HepG2 (cell line): ENCODE data around the gene MRPS31. TPM values are rescaled to one million over a fixed set of nuclear protein-coding genes. Genes with fewer than 3 reads are reported as not detected.

Source experiments
- ATF7-NPFF ChIP-seq: sonication (generic); formaldehyde crosslinking; IDR thresholded peaks from 2 replicates; pipeline ENCODE4 v1.8.1; 2023; ENCODE audit warnings: mild to moderate bottlenecking, low read depth, missing genetic modification reagents, moderate library complexity
- HNF1A ChIP-seq, 2 experiments: sonication (generic) in 1 of 2; formaldehyde crosslinking in 1 of 2; IDR thresholded peaks; 2 replicates each; pipeline versions ENCODE4 v1.4.0 to v1.6.1; 2016 to 2020; ENCODE audit warnings: borderline replicate concordance in 1 of 2, low read depth in 1 of 2, mild to moderate bottlenecking in 1 of 2, missing genetic modification reagents in 1 of 2
- ISX ChIP-seq: sonication (generic); formaldehyde crosslinking; conservative IDR thresholded peaks from 2 replicates; pipeline ENCODE4 v1.5.0; 2020; ENCODE audit warnings: missing genetic modification reagents
- KDM3A ChIP-seq: IDR thresholded peaks from 2 replicates; pipeline ENCODE4 v1.6.1; 2018; ENCODE audit warnings: low read depth, missing compliant biosample characterization
- LCORL ChIP-seq, 2 experiments: fragments of 450-650 bp in 1 of 2; sonication (generic) in 1 of 2; formaldehyde crosslinking in 1 of 2; IDR thresholded peaks; 2 replicates each; pipeline versions ENCODE4 v1.5.0 to v1.6.1; 2017 to 2020; ENCODE audit warnings: antibody characterized with exemption in 1 of 2, missing genetic modification reagents in 1 of 2
- MXD1 ChIP-seq: sonication (generic); formaldehyde crosslinking; IDR thresholded peaks from 2 replicates; pipeline ENCODE4 v1.4.0; 2020; ENCODE audit warnings: mild to moderate bottlenecking, missing genetic modification reagents
- PHF8 ChIP-seq: sonication (generic); formaldehyde crosslinking; IDR thresholded peaks from 2 replicates; pipeline ENCODE4 v1.5.0; 2020; ENCODE audit warnings: missing genetic modification reagents
- SIN3A ChIP-seq: IDR thresholded peaks from 2 replicates; pipeline ENCODE4 v1.6.1; 2011; ENCODE audit warnings: low read depth, mild to moderate bottlenecking, control low read depth, low read length, borderline replicate concordance
- SP1 ChIP-seq, 2 experiments: fragments of 450-650 bp in 1 of 2; sonication (generic) in 1 of 2; formaldehyde crosslinking in 1 of 2; IDR thresholded peaks; 2 replicates each; pipeline versions ENCODE4 v1.4.0 to v1.6.1; 2016 to 2020; ENCODE audit warnings: missing genetic modification reagents in 1 of 2
- ZFP90 ChIP-seq: sonication (generic); formaldehyde crosslinking; IDR thresholded peaks from 2 replicates; pipeline ENCODE4 v1.8.0; 2022; ENCODE audit warnings: missing genetic modification reagents, mild to moderate bottlenecking, inconsistent platforms, borderline replicate concordance
- ZFY ChIP-seq: sonication (generic); formaldehyde crosslinking; IDR thresholded peaks from 2 replicates; pipeline ENCODE4 v1.4.0; 2020; ENCODE audit warnings: missing genetic modification reagents
- ZMYM2 ChIP-seq: sonication (generic); formaldehyde crosslinking; IDR thresholded peaks from 2 replicates; pipeline ENCODE4 v1.8.0; 2022; ENCODE audit warnings: mild to moderate bottlenecking, missing genetic modification reagents
- ZNF350 ChIP-seq: sonication (generic); formaldehyde crosslinking; IDR thresholded peaks from 2 replicates; pipeline ENCODE4 v1.4.0; 2020; ENCODE audit warnings: mild to moderate bottlenecking, low read depth, missing genetic modification reagents, borderline replicate concordance
- ZNF674 ChIP-seq: sonication (generic); formaldehyde crosslinking; IDR thresholded peaks from 2 replicates; pipeline ENCODE4 v1.5.0; 2020; ENCODE audit warnings: low read depth, mild to moderate bottlenecking, missing genetic modification reagents
- ZNF724P ChIP-seq: sonication (generic); formaldehyde crosslinking; IDR thresholded peaks from 2 replicates; pipeline ENCODE4 v1.8.0; 2022; ENCODE audit warnings: missing genetic modification reagents, borderline replicate concordance
- ZSCAN22 ChIP-seq: sonication (generic); formaldehyde crosslinking; IDR thresholded peaks from 2 replicates; pipeline ENCODE4 v1.4.0; 2020; ENCODE audit warnings: mild to moderate bottlenecking, missing genetic modification reagents
- polyA plus RNA-seq, 8 experiments: library from polyadenylated mRNA; depleted of rRNA in 3 of 8; stranded (reverse) in 7 of 8; unstranded in 1 of 8; fragments of >200 nt; fragmentation: Illumina TruSeq in 4 of 8; extraction: Trizol in 4 of 8; gene quantifications; 2 replicates each; pipeline versions ENCODE4 v1.2.1 to v1.2.3, GENCODE V29; 2011 to 2016; ENCODE audit warnings: low read depth in 4 of 8, missing spikeins in 1 of 8, mixed read lengths in 1 of 8; ENCODE audit not compliant: insufficient read depth in 1 of 8
- total RNA-seq, 5 experiments: library from RNA; depleted of rRNA; stranded (reverse); fragments of >200 nt; fragmentation: Illumina TruSeq; extraction: Trizol; gene quantifications; 2 replicates each; pipeline ENCODE4 v1.2.3, GENCODE V29; 2016; ENCODE audit warnings: low read depth in 1 of 5
- TF ChIP-seq, protein P1 (sequence below): sonication (generic); formaldehyde crosslinking; IDR thresholded peaks from 2 replicates; pipeline ENCODE4 v1.8.0; 2022; ENCODE audit warnings: mild to moderate bottlenecking, missing genetic modification reagents; ENCODE audit not compliant: insufficient replicate concordance
- TF ChIP-seq, protein P2 (sequence below): sonication (generic); formaldehyde crosslinking; IDR thresholded peaks from 2 replicates; pipeline ENCODE4 v1.4.0; 2020; ENCODE audit warnings: mild to moderate bottlenecking, missing genetic modification reagents

Gene MRPS31
- total and polyA plus RNA-seq, 2 of the 13 experiments (the other 11 are each of a cell fraction or from before 2014, with no cell fraction given) = 23.7 to 34.1 TPM

- TF ChIP-seq, protein P1, sequence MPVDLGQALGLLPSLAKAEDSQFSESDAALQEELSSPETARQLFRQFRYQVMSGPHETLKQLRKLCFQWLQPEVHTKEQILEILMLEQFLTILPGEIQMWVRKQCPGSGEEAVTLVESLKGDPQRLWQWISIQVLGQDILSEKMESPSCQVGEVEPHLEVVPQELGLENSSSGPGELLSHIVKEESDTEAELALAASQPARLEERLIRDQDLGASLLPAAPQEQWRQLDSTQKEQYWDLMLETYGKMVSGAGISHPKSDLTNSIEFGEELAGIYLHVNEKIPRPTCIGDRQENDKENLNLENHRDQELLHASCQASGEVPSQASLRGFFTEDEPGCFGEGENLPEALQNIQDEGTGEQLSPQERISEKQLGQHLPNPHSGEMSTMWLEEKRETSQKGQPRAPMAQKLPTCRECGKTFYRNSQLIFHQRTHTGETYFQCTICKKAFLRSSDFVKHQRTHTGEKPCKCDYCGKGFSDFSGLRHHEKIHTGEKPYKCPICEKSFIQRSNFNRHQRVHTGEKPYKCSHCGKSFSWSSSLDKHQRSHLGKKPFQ = no peak
- TF ChIP-seq, protein P2, sequence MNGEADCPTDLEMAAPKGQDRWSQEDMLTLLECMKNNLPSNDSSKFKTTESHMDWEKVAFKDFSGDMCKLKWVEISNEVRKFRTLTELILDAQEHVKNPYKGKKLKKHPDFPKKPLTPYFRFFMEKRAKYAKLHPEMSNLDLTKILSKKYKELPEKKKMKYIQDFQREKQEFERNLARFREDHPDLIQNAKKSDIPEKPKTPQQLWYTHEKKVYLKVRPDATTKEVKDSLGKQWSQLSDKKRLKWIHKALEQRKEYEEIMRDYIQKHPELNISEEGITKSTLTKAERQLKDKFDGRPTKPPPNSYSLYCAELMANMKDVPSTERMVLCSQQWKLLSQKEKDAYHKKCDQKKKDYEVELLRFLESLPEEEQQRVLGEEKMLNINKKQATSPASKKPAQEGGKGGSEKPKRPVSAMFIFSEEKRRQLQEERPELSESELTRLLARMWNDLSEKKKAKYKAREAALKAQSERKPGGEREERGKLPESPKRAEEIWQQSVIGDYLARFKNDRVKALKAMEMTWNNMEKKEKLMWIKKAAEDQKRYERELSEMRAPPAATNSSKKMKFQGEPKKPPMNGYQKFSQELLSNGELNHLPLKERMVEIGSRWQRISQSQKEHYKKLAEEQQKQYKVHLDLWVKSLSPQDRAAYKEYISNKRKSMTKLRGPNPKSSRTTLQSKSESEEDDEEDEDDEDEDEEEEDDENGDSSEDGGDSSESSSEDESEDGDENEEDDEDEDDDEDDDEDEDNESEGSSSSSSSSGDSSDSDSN (CRISPR knock-in tag) = peak; percentile 91
- peak; percentile 74; the same call in 1 of the 2 replicates for TF ChIP-seq SIN3A
- peak; percentile 87 for TF ChIP-seq ZFY (CRISPR knock-in tag)
- peak; percentile 90 for TF ChIP-seq ATF7-NPFF
- no peak; the same call in 1 of the 2 replicates for TF ChIP-seq PHF8
- peak; percentile 28; the same call in 1 of the 2 replicates for TF ChIP-seq MXD1 (CRISPR knock-in tag)
- TF ChIP-seq HNF1A (IDR thresholded peaks at IDR 0.05; ENCODE audit: low read depth) = no peak
- peak; percentile 25; the same call in 1 of the 2 replicates for TF ChIP-seq HNF1A (CRISPR knock-in tag; IDR thresholded peaks at IDR 0.05; ENCODE audit: borderline replicate concordance)
- no peak for TF ChIP-seq KDM3A (CRISPR knock-in tag)
- no peak; the same call in 1 of the 2 replicates for TF ChIP-seq ZNF674 (CRISPR knock-in tag)
- TF ChIP-seq LCORL (IDR thresholded peaks at IDR 0.05) = no peak
- TF ChIP-seq LCORL (CRISPR knock-in tag; IDR thresholded peaks at IDR 0.05) = no peak
- TF ChIP-seq ZNF724P = no peak
- TF ChIP-seq SP1 (IDR thresholded peaks at IDR 0.05) = no peak
- peak; percentile 27; the same call in 1 of the 2 replicates for TF ChIP-seq SP1 (CRISPR knock-in tag; IDR thresholded peaks at IDR 0.05)
- TF ChIP-seq ZNF350 = no peak
- TF ChIP-seq ZFP90 (CRISPR knock-in tag) = no peak
- TF ChIP-seq ZMYM2 = no peak
- 0 out of 2 replicates have a peak, but pooled peaks have one; percentile 74 for TF ChIP-seq ISX
- no peak for TF ChIP-seq ZSCAN22 (CRISPR knock-in tag)
Measured at GRCh38 chr13:40789275-40790153, 18.5 kb upstream of the MRPS31 start, which contains the start of gene SLC25A15 (continued).
